Endodermal cell (in vitro differentiated cells): Measurements from ENCODE around the gene SLC24A2. TPM values are rescaled to one million over a fixed set of nuclear protein-coding genes. Genes with fewer than 3 reads are reported as not detected.

Source experiments
- DNase-seq: peaks from one replicate; pipeline ENCODE4 v3.0.0-alpha.2; 2017
- H3K27ac ChIP-seq: 2 replicates; pipeline ENCODE4 v1.5.1; 2013; ENCODE audit warnings: mild to moderate bottlenecking, low read depth, low read length, moderate library complexity
- H3K27me3 ChIP-seq: 2 replicates; pipeline ENCODE4 v1.6.1; 2013; ENCODE audit warnings: mild to moderate bottlenecking, low read length, moderate library complexity; ENCODE audit not compliant: insufficient read depth, control insufficient read depth, poor library complexity, severe bottlenecking
- H3K36me3 ChIP-seq: 2 replicates; pipeline ENCODE4 v1.7.0; 2013; ENCODE audit warnings: mild to moderate bottlenecking, low read length, moderate library complexity; ENCODE audit not compliant: control insufficient read depth, insufficient read depth
- H3K4me1 ChIP-seq: one replicate; pipeline ENCODE4 v1.7.0; 2013; ENCODE audit warnings: low read length; ENCODE audit not compliant: control insufficient read depth, insufficient read depth
- H3K4me3 ChIP-seq: 2 replicates; pipeline ENCODE4 v1.5.1; 2013; ENCODE audit warnings: mild to moderate bottlenecking, low read length, moderate library complexity
- H3K9ac ChIP-seq: 2 replicates; pipeline ENCODE4 v1.6.1; 2013; ENCODE audit warnings: mild to moderate bottlenecking, low read length, moderate library complexity; ENCODE audit not compliant: poor library complexity, severe bottlenecking; ENCODE audit errors: extremely low read depth
- H3K9me3 ChIP-seq: 2 replicates; pipeline ENCODE4 v1.6.1; 2013; ENCODE audit warnings: mild to moderate bottlenecking, low read length, moderate library complexity; ENCODE audit not compliant: control insufficient read depth
- H3K27ac Mint-ChIP-seq: 2 replicates; pipeline ENCODE4 v1.8.0; 2020; ENCODE audit warnings: mixed read lengths
- H3K27me3 Mint-ChIP-seq: 2 replicates; pipeline ENCODE4 v1.8.0; 2021; ENCODE audit warnings: mild to moderate bottlenecking, mixed read lengths; ENCODE audit not compliant: insufficient read depth
- H3K36me3 Mint-ChIP-seq: 2 replicates; pipeline ENCODE4 v1.8.0; 2020; ENCODE audit warnings: low read depth, mixed read lengths
- H3K4me1 Mint-ChIP-seq: 2 replicates; pipeline ENCODE4 v1.8.0; 2020; ENCODE audit warnings: mixed read lengths
- H3K4me3 Mint-ChIP-seq: 2 replicates; pipeline ENCODE4 v1.8.0; 2020; ENCODE audit warnings: mild to moderate bottlenecking, moderate library complexity, mixed read lengths
- H3K9me3 Mint-ChIP-seq: 2 replicates; pipeline ENCODE4 v1.8.0; 2020; ENCODE audit warnings: mild to moderate bottlenecking, mixed read lengths
- WGBS, 2 experiments: methylation state at CpG; one replicate each; pipeline versions ENCODE4 v1.1.5 to v1.1.7; 2013; ENCODE audit warnings: missing lambda C conversion rate in 2 of 2, mixed read lengths in 1 of 2; ENCODE audit not compliant: insufficient coverage in 1 of 2, insufficient read length in 1 of 2; 5-methylcytosine and 5-hydroxymethylcytosine counted together
- total RNA-seq, 2 donors: library from RNA; stranded (reverse); fragmentation: NEBNext Ultra II Directional in 1 of 2; extraction: Animal tissue kit (Norgen Biotek cat#: 25700) in 1 of 2; gene quantifications; 2 replicates in 1 of 2; 3 replicates in 1 of 2; pipeline ENCODE4 v1.2.1, GENCODE V29; 2021
- TF ChIP-seq, protein P1 (sequence below): fragments of 200-600 bp; sonication (generic); conservative IDR thresholded peaks from 2 replicates; pipeline ENCODE4 v1.5.0; 2021; ENCODE audit warnings: antibody characterized with exemption, mild to moderate bottlenecking

The SLC24A2 gene
- total RNA-seq, 2 donors from 2014 or later = 0.48 to 0.82 TPM

- no peaks in the 10 kb centered on the region for H3K36me3 Mint-ChIP-seq
- H3K36me3 ChIP-seq = no peaks in the 10 kb centered on the region
- H3K27ac Mint-ChIP-seq = no peak overlapping the region
- H3K27me3 ChIP-seq = peaks cover 80% of the 10 kb centered on the region
- H3K27me3 Mint-ChIP-seq = peaks cover 92% of the 10 kb centered on the region
- H3K4me3 Mint-ChIP-seq = no peak overlapping the region
- no peaks in the 10 kb centered on the region for H3K9me3 Mint-ChIP-seq
- 78% methylated on average over 2 of the region's 2 CpGs; no CpG with 5 or more reads in 1 of the 2 experiments for WGBS, 2 experiments
- peaks cover 3% of the 10 kb centered on the region for H3K4me1 ChIP-seq
- peaks cover 4% of the 10 kb centered on the region for H3K4me1 Mint-ChIP-seq
- no peak for DNase-seq
- H3K9me3 ChIP-seq = no peaks in the 10 kb centered on the region
- TF ChIP-seq, protein P1, sequence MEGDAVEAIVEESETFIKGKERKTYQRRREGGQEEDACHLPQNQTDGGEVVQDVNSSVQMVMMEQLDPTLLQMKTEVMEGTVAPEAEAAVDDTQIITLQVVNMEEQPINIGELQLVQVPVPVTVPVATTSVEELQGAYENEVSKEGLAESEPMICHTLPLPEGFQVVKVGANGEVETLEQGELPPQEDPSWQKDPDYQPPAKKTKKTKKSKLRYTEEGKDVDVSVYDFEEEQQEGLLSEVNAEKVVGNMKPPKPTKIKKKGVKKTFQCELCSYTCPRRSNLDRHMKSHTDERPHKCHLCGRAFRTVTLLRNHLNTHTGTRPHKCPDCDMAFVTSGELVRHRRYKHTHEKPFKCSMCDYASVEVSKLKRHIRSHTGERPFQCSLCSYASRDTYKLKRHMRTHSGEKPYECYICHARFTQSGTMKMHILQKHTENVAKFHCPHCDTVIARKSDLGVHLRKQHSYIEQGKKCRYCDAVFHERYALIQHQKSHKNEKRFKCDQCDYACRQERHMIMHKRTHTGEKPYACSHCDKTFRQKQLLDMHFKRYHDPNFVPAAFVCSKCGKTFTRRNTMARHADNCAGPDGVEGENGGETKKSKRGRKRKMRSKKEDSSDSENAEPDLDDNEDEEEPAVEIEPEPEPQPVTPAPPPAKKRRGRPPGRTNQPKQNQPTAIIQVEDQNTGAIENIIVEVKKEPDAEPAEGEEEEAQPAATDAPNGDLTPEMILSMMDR = no peak
- no peak overlapping the region for H3K27ac ChIP-seq
- no peak overlapping the region for H3K4me3 ChIP-seq
- no peak overlapping the region for H3K9ac ChIP-seq
Measured at GRCh38 chr9:19783500-19783899, 5.3 kb downstream of the SLC24A2 start.

DNA sequence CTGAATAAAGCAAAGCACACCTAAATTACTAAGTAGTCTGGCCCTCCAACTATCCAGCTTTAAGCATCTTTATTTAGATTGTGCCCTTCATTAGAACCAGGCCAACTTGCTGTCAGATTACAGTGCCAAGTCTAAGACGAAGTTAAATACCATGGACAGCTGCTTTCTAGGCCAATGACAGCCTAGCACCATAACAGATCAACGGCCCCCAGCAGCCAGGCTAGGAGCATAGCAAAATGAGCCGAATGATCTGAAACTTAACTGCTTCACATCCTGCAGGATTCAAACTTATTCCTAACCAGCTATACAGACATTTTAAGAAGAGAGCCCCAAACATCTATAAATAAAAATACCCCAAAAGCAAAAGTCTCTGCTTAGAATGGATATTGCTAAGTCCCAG, 6.8 kb downstream of the SLC24A2 start:
- 56 to 58% methylated on average over 2 to 3 of the region's 3 CpGs for WGBS, 2 experiments
- Mint-ChIP-seq H3K4me1 (peaks cover 2% of the 10 kb centered on the region), H3K27me3 (peaks cover 78% of the 10 kb centered on the region), H3K27ac (no peak overlapping the region), H3K36me3 (no peaks in the 10 kb centered on the region), H3K4me3 (no peak overlapping the region), H3K9me3 (no peaks in the 10 kb centered on the region)
- H3K4me1 ChIP-seq = no peaks in the 10 kb centered on the region
- peak; percentile 60 for DNase-seq
- no peak overlapping the region for H3K27ac ChIP-seq
- TF ChIP-seq, protein P1 = no peak
- H3K36me3 ChIP-seq = no peaks in the 10 kb centered on the region
- no peak overlapping the region for H3K9ac ChIP-seq
- peaks cover 81% of the 10 kb centered on the region for H3K27me3 ChIP-seq
- no peaks in the 10 kb centered on the region for H3K9me3 ChIP-seq
- no peak overlapping the region for H3K4me3 ChIP-seq

DNA sequence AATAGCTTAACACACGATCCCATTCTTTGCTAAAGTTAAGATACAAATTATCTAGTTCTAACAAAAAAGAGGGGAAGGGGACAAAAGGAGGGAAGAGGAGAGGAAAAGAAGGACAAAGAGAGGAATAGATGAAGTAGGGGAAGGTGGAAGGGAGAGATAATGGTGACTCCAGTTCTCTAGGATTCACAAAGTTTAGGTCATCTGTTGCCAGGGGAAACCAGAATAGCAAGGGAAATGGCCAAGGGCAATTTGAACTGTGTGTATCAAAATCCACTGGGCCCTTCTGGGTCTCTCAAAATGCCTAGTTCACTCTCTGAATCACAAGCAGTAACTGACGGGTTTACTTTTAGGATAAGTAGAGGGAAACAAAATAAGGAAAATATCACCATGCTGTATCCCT, 7.6 kb downstream of the SLC24A2 start:
- no peak overlapping the region for H3K27ac ChIP-seq
- Mint-ChIP-seq H3K27ac (no peak overlapping the region), H3K4me3 (no peak overlapping the region), H3K27me3 (peaks cover 78% of the 10 kb centered on the region), H3K4me1 (peaks cover 2% of the 10 kb centered on the region), H3K9me3 (no peaks in the 10 kb centered on the region), H3K36me3 (no peaks in the 10 kb centered on the region)
- no peaks in the 10 kb centered on the region for H3K4me1 ChIP-seq
- H3K27me3 ChIP-seq = peaks cover 81% of the 10 kb centered on the region
- 86% methylated on average over 2 of the region's 2 CpGs; no CpG with 5 or more reads in 1 of the 2 experiments for WGBS, 2 experiments
- TF ChIP-seq, protein P1 = no peak
- H3K4me3 ChIP-seq = no peak overlapping the region
- no peaks in the 10 kb centered on the region for H3K36me3 ChIP-seq
- no peak for DNase-seq
- no peak overlapping the region for H3K9ac ChIP-seq
- no peaks in the 10 kb centered on the region for H3K9me3 ChIP-seq
